Kasumi-1 (cell line): Measurements from ENCODE around the gene ADH7.
"Not testable (repeated sequence)": the region's sequence is repeated elsewhere in the genome, so short reads cannot be mapped to it uniquely, and the experiment has no call there.

Source experiments
- DNase-seq, 2 experiments: peaks; one replicate each; lab custom pipeline; 2025; lab: John Stamatoyannopoulos, UW

ADH7 gene

DNA sequence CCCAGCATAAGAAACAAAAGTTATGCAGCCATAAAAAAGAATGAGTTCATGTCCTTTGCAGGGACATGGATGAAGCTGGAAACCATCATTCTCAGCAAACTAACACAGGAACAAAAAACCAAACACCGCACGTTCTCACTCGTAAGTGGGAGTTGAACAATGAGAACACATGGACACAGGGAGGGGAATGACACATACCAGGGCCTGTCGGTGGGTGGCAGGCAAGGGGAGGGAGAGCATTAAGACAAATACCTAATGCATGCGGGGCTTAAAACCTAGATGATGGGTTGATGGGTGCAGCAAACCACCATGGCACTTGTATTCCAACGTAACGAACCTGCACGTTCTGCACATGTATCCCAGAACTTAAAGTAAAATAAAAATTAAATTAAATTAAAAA lies 19.4 kb downstream of the ADH7 start:
- not testable (repeated sequence) for DNase-seq

DNA sequence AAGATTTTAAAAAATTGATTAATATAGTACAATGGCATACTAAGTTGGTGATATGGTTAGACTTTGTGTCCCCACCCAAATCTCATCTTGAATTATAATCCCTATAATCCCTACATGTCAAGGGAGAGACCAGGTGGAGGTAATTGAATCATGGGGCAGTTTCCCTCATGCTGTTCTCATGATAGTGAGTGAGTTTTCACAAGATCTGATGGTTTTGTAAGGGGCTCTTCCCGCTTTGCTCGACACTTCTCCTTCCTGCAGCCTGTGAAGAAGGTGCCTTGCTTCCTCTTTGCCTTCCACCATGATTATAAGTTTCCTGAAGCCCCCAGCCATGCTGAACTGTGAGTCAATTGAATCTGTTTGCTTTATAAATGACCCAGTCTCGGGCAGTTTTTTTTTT lies 20.2 kb downstream of the ADH7 start:
- peak in 1 of 2 experiments; percentile 3 for DNase-seq

DNA sequence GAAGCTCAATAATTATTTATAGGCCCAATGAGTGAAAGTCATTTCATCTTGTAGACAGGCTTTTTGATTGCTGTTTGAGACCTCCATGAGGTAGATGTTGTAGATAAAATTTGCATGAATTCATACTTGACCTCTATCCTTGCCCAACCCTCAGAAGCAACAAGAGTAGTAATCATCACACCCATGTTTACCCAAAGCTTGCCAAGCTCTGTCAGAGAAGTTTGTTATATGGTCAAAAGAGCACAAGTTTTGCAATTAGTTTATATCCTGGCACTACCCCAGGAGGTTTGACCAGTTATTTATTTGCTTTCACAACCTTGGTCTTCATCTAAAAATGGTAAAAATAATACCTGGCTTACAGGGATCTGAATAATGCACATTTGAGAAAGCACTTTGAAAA lies 20.7 kb downstream of the ADH7 start:
- DNase-seq: no peak

DNA sequence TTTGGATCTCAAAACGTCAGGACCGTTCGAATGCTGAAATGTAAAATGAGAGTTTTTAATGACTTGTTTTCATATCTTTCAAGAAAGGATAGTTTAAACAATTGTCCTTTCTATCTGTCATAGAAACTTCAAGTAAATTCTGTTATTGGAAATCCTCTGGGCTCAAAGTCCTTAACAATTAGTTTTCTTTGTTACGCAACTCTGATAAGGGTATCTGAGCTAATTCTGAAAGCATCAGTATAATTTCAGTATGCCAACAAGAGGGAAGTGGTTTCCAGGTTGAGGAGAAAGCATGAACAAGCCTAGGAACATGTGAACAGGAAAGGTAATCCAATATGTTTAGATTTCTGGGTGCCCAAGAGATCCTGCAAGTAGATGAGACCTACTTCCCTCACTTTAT lies 22.0 kb downstream of the ADH7 start:
- DNase-seq: no peak

DNA sequence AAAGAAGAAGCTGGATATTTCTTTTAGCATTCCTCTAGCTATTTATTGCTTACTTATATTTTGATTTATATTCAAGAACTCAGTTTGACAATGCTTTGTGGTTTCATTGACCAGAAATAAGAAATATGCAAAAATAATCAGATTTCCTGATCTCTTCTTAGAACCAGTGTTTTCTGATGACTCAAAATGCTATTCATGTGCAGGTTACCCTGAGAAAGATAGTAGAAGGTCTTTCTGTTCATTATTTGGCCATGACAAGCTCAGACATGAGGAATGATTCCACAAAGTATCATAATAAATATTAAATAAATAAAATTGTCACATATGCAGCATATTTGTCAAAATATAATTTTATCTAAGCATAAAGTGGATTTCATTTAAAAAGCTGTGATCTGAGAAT lies 24.1 kb downstream of the ADH7 start:
- no peak for DNase-seq

DNA sequence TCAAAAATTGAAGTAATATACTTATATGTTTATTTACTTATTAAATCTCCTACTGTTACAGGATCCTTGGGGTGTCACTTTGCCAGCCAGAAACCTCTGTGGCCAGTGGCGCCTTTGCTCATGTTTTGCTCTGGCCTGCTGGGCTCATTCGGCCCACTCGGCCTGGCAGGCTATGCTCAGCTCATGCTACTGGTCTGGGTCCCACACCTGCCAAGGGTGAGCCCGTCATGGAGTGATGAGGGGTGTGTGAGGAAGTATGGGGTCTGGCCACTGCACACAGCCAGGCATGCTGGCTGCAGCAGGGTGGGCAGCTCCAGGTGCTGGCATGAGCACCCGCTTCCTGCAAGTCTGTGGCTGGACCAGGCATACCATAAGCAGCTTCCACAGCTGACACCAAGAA lies 25.1 kb downstream of the ADH7 start:
- DNase-seq: no peak

DNA sequence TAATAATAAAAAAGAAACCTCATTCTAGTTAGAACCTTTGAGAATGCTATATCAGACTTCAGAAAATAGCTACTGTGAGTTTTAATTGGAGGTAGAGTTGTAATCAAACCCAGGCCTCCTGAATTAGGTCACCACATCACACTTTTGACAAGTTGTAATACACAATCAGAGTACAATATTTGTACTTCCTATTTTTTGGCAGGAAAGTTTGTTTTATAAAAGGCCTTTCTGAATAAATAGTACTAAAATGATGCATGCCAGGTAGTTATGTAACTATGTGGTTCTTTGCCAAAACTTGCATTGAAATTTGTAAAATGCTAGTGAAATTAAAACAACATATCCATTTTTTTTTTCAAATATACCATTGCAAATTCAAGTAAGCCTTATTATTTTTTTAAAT lies 26.8 kb downstream of the ADH7 start:
- no peak for DNase-seq

DNA sequence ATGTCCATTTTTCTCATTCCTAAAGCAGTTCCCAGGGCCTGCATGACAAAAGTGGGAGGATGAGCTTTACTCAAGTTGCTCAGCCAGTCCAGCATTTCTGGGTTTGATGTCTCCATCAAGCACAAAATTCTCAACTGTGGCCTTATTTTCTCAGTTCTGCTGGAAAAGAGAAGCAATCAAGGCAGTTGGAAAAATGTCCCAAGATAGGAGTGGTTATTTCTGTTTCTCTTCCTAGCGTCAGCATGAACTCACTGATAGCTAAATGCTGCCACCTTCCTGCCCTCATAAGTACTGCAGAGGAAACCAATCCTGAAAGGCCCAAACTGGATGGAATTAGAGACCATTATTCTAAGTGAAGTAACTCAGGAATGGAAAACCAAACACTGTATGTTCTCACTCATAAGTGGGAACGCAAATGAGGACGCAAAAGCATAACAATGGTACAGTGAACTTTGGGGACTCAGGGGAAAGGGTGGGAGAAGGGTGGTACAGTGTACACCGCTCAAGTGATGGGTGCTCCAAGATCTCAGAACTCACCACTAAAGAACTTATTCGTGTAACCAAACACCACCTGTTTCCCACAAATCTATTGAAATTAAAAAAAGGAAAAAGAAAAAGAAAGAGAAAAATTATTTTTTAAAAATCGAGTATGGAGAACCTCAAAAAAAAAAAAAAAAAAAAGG lies 29.6 kb downstream of the ADH7 start:
- peak; percentile 78 to 80 for DNase-seq

DNA sequence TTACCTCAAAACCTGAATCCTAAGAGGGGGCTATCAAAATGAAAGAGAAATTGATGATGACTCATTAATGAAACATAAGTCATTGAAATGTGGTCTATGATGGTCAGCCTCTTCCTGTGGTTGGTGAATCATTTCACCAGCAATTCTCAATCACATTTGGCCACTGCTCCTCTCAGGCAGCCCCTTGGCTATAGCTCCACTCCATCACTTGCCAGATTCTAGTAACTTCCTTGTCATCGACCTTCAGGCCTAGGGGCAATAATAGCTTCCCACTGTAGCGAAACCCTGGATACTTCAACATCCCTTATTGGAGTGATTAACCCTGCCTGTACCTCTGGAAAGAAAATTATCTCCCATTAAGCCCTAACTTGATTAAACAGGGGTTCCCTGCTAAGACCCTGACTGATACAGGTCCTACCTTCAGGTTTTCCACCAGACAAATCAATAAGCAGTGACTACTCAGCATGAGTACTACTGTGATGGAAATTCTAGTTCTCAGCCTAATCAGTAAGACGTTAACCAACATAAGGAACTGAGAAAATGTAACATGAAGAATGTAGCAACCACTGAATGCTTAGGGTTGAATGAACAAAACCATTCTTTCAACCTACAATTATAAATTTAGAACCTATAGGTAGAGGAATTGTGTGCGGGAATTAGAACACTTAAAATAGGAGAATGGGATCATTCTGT lies 30.4 kb downstream of the ADH7 start:
- DNase-seq: no peak

DNA sequence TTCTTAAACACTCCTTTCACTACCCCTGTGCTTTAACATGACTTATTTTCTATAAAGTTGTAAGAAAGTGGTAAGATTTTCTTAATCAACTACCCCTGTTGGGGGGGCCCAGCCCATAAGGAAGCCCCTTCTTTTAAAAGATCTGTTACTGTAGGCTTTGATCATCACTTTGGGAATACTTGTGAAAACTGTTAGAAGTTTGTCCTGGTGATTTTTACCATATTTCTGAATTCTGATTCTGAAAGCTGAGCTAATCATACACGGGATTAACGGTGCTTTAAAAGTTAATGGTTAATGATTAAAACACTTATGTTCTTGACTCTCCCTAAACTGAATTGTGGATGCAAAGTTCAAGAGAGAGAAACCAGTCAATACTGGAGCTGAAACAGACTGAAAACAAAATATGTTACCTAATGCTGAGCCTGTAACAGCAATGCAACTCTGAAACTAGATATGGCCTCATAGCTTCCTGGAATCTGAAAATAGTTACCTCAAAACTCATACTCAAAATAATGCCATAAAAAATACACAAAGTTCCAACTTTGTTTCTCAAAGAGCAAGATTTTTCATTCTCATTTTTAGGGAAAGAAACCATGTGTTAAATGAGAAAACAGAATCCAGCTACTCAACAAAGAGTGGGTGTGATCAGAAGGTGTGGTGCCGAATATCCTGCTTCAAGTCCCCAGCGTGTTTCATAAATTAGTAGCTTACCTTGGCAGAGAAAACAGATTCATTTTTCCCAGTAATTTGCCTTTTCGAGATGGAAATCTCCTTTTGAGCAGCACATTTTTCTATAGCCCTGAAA lies 31.6 kb downstream of the ADH7 start:
- DNase-seq: no peak

DNA sequence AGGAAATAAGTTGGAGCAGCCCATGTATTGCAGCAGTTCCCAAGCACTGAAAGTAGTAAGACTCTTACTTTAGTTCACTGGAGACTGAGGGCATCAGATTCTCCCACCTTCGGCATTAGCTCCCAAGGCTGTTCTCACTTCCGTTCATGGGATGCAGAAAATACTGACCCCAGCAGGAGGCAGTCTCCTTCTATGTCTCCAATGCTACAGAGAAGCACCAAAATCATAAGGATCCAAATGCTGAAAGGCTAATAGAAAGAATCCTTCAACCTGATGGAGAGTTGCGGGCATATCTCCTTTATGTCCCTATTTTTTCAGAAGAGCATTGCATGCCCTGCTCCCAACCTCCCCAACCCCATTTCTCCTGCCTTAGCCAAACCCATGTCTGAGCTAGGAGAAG lies 32.4 kb downstream of the ADH7 start:
- DNase-seq: no peak

DNA sequence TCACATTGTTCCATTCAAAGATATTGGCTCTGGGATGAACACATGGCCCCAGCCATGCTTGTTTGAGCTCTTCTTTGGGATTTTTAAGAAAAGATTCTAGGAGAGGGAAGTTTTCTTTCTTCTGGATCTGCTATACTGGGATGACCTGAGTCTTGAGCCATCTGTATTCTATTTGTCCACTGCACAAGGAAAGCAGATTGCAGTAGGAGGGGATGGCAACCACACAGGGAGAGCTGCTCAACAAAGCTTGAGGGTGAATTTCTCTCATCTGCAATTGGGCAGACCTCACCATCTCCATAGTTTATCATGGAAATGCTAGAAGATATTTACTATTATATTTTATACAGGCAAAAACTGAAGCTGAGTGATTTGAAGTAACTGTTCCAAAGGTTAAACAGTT lies 34.3 kb downstream of the ADH7 start:
- DNase-seq: no peak

DNA sequence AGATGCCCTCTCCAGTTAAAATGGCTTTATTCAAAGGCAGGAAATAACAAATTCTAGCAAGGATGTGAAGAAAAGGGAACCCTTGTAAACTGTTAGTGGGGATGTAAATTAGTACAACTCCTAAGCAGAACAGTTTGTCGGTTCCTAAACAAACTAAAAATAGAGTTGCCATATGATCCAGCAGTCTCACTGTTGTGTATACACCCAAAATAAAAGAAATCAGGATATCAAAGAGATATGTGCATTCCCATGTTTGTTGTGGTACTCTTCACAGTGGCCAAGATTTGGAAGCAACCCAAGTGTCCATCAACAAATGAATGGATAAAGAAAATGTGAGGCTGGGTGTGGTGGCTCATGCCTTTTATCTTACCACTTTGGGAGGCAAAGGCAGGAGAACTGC lies 36.1 kb downstream of the ADH7 start:
- no peak for DNase-seq

DNA sequence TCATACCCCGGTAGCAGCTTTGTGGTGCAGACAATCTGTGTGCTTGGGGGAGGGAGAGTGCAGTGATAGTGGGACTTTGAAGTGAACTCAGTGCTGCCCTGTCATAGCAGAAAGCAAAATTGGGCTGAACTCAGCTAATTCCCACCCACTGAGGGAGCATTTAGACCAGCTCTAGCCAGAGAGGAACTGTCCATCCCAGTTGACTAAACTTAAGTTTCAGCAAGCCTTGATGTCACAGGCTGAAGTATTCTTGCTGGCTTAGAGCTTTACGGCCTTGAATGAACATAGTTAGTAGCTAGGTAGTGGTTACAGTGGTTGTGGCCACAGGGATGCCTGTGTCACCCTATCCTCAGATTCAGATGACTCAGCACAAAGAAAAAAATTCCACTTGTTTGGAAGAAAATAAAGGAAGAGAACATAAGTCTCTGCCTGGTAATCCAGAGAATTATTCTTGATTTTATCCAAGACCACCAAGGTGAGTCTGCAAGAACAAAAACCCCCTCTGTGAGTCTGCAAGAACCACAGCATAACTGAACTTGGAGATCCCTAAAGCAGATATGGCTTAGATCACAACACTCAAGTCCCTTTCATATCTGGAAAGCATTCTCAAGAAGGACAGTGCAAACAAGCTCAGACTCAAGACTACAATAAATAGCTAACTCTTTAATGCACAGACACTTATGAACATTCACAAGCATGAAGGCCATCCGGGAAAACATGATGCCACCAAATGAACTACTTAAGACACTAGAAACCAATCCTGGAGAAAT lies 39.4 kb downstream of the ADH7 start:
- DNase-seq: no peak

DNA sequence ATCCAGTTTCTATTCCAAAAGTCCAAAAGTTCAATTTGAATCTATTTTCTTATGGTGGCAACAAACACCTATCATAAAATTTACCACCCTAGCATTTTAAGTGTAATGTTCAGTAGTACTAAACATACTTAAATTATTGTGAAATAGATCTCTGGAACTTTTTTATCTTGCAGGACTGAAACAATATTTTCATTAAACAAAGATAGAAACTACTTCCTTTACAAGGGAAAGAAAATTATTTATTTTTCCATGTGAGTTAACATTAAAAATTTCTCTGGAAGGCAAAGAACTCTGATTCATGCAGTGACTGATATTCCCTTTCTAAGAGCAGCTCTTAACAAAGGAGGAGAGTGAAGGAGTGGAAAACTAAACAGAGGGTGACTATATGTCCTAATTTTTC lies 40.2 kb downstream of the ADH7 start:
- DNase-seq: no peak

DNA sequence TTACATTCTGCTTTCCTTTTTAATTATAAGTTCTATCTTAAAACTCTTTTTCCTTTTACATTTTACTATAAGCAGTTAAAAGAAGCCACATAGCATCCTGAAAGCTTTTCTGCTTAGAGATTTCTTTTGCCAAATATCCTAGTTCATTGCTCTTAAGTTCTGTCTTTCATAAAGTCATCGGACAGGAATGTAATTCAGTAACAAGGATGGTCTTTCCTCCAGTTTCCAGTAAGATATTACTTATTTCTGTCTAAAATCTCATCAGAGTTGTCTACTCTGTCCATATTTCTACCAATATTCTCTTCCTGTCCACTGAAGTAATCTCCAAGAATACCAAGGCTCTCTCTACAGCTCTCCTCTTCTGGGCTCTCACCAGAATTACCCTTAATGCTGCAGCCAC lies 45.1 kb downstream of the ADH7 start:
- no peak for DNase-seq

DNA sequence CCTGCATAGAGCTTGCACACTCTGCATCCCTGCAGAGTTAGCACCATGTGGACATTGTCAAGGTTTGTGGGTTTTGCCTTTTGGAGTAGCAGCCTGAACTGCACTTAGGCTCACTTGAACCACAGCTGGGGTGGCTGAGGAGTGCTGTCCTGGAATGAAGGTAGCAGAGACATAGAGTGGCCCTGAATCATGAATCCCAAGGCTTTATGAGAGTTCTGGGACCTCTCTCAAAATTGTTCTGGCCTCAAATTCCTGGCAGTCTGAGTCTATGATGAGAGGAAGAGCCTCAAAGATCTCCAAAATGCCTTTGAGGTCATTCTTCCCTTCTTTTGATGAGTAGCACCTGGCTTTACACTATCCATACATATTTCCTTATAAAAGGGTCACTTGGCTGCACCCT lies 45.5 kb downstream of the ADH7 start:
- no peak for DNase-seq

DNA sequence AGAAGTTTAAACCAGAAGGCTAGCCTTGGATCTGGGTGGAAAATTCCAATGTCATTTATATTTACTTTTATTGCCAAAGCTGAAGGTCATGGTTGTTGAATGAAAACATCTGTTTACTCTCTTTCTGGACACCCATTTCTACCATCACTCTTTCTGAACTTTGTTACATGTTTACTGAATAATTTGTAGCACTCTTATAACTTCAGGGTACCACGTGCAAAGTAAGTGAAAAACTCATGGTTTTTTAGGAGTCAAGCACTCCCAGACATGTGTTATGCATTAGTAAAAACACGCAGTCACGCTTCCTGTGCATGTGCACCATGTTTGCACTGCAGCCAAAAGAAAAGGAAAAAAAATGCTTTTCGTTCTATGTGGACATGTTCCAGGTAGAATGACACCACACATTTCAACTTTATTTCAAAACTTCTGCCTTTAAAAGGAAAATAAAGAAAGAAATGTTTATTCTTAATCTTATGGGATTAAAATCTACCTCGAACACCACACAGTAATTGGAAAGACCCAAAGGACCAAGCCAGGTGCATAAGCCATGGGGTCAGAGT lies 51.2 kb downstream of the ADH7 start:
- DNase-seq: no peak

DNA sequence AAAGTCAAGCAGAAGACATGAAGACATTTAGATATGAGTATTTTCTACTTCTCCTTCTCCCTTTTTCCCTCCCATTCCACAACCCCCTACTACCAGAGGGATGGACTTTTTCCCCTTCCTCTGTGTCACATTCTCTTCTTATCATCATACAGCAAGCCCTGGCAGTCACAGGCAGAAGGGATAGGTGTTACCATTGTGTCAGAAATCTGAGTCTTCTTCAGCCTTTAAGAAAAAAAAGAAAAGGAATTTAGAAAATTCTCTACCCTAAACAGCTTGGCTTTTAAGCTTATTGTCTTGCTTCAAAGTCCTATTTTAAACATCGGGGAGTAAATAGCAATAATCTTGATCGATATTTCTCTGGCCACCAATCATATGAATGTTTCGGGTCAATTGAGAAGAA lies 51.7 kb downstream of the ADH7 start:
- DNase-seq: no peak

DNA sequence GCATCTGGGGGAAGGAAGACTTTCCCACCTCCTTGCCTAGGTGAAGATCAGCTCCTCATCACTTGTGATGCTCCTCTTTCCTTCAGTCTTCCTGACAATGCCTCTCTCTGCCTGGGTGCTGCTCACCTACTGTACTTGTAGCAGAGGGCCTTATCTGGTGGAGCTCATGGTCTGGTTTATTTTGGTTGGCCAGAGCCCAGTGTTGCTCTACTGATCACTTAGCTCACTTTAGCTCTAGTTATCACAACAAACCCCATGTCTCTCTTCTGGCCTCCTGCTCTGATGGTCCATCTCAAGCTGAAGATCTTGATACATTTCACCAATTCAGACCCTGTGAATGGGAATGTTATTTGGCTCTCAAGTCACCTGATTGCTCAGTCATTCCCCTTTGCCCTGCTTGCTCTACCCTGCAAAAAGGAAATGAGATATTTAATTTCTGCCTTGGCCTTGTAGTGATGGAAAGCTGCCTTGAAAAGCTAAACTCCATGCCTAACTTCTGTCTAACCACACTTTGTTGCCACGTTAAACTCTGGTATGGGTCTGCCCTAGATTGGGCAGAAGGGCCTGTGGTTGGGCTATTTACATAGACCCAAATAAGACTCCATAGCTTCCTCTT lies 52.3 kb downstream of the ADH7 start:
- DNase-seq: no peak

DNA sequence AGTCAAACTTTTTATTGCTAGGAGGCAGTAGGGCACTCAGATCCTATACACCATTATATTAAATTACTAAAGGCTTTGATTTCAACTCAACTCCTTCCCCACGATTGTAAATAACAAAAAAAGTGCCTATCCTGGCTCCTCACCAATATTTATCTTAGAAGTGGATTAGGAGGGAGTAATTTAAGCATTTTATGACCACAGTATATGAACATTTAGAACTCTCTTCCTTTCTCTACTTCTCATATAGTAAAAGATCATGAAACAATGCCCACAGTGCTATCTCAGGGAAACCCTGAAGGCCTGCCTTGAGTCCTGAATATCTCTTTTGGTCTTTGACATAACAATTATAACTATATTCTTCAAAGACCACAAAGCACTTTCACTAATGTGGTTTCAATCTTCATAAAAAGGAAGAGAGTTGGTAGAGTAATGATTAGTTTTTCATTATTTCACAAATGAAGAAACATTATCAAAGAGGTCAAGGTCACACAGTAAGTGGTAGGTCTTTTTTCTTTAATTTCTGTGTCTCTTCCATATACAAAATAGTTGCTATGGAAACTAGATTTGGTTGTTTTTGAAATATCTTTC lies 53.5 kb downstream of the ADH7 start:
- no peak for DNase-seq
